C4-2B (cell line): ENCODE measurements around the gene PLA2G4C.
A peak's percentile ranks its signal among the peaks of the same experiment; 100 is the strongest.
"Not testable (repeated sequence)": the region's sequence is repeated elsewhere in the genome, so short reads cannot be mapped to it uniquely, and the experiment has no call there.

Experiments used
- H3K27ac ChIP-seq: fragments of 450-650 bp; 2 replicates; pipeline ENCODE4 v1.5.1; 2017
- CTCF ChIP-seq: fragments of 450-650 bp; conservative IDR thresholded peaks from 2 replicates; pipeline ENCODE4 v1.5.1; 2017; ENCODE audit warnings: mild to moderate bottlenecking
- ZFX ChIP-seq: fragments of 450-650 bp; IDR thresholded peaks from 2 replicates; pipeline ENCODE4 v1.6.1; 2017

PLA2G4C gene

GRCh38 chr19:48094129-48094854 lies 16.3 kb downstream of the PLA2G4C start:
- H3K27ac ChIP-seq = no peak overlapping the region
- no peak for TF ChIP-seq ZFX
- TF ChIP-seq CTCF = no peak

GRCh38 chr19:48091111-48091718 lies 19.4 kb downstream of the PLA2G4C start:
- not testable (repeated sequence) for H3K27ac ChIP-seq

GRCh38 chr19:48090281-48090802 lies 20.3 kb downstream of the PLA2G4C start:
- H3K27ac ChIP-seq = peak overlapping the region; percentile 50
- TF ChIP-seq CTCF (no peak), ZFX (no peak)

- not testable (repeated sequence) for H3K27ac ChIP-seq
Observed at GRCh38 chr19:48088991-48089390, 21.6 kb downstream of the PLA2G4C start.

- TF ChIP-seq ZFX = no peak
- TF ChIP-seq CTCF = no peak
- no peak overlapping the region for H3K27ac ChIP-seq
Observed at GRCh38 chr19:48085904-48086864, 24.4 kb downstream of the PLA2G4C start.

GRCh38 chr19:48085076-48085475 lies 25.5 kb downstream of the PLA2G4C start:
- no peak overlapping the region for H3K27ac ChIP-seq

GRCh38 chr19:48081106-48081505 lies 29.5 kb downstream of the PLA2G4C start:
- no peak for TF ChIP-seq ZFX
- TF ChIP-seq CTCF = no peak
- no peak overlapping the region for H3K27ac ChIP-seq

More at GRCh38 chr19:48085076-48085475, 25.5 kb downstream of the PLA2G4C start:
- TF ChIP-seq ZFX (no peak), CTCF (no peak)

GRCh38 chr19:48070177-48070769 lies 40.3 kb downstream of the PLA2G4C start:
- H3K27ac ChIP-seq = not testable (repeated sequence)
